ENCODE measurements around the gene WDR72. TPM values are rescaled to one million over a fixed set of nuclear protein-coding genes. Genes with fewer than 3 reads are reported as not detected.

Gene WDR72
- total and polyA plus RNA-seq, 2 of the 8 experiments (the other 6 are each of a cell fraction or from before 2014, with no cell fraction given): 1.2 to 1.9 TPM

DNA sequence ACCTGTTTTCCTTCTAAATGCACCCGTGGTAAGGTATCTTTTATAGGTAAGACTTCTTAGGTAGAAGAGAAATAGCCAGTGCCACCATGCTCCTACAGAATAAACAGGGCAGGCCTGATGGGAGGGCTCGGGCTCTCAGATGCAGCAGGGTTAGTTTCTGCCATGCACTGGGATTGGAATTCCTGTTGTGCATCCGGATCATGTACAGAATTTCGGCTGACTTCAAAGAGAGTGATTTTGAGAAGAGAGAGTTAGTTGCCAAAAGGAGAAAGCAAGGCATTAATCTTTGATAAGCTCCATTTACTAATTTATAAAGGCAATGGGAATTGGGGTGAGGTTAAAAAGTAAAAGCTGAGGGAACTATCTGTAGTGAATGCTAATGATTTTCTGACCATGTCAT, 211.2 kb downstream of the WDR72 start:
- CTCF ChIA-PET (ENCODE audit: partially characterized antibody): interaction anchor here (0.6 kb wide), 1 partner anchor 19 kb away, joined by 4 read pairs; no protein-coding TSS in a partner anchor
- TF ChIP-seq, protein P1, sequence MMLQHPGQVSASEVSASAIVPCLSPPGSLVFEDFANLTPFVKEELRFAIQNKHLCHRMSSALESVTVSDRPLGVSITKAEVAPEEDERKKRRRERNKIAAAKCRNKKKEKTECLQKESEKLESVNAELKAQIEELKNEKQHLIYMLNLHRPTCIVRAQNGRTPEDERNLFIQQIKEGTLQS (IDR thresholded peaks at IDR 0.05; ENCODE audit: insufficient read depth, low read depth, low read length): no peak
- TF ChIP-seq EGR1 (IDR thresholded peaks at IDR 0.05; ENCODE audit: borderline replicate concordance, low read depth, low read length): no peak
- no peak for TF ChIP-seq SP2 (IDR thresholded peaks at IDR 0.05; ENCODE audit: low read length)
- no peak for TF ChIP-seq SRF (IDR thresholded peaks at IDR 0.05; ENCODE audit: low read depth, low read length)
- TF ChIP-seq TCF12 (IDR thresholded peaks at IDR 0.05; ENCODE audit: low read depth, low read length): no peak
- TF ChIP-seq ZNF274 (IDR thresholded peaks at IDR 0.05; ENCODE audit: borderline replicate concordance, extremely low read depth, low read length): no peak
- TF ChIP-seq TAF7 (optimal IDR thresholded peaks at IDR 0.05; ENCODE audit: borderline replicate concordance, low read depth, low read length): no peak

More for the DNA sequence above, 211.2 kb downstream of the WDR72 start:
- Histone ChIP-seq H3K23ac (ENCODE audit: insufficient read length) (no peak overlapping the region), H3K4me3 (ENCODE audit: extremely low read depth in 1 of 4, insufficient read depth in 2 of 4, low read depth in 3 of 4, low read length in 4 of 4) (no peak overlapping the region), H3K36me3 (ENCODE audit: control insufficient read depth in 2 of 4, insufficient read depth in 4 of 4, low read length in 3 of 4) (no peaks in the 10 kb centered on the region), H3K27ac (ENCODE audit: low read depth, low read length) (no peak overlapping the region), H2BK5ac (ENCODE audit: low read depth, low read length) (no peak overlapping the region), H3K79me2 (ENCODE audit: control insufficient read depth in 1 of 2, insufficient read depth in 2 of 2, low read length in 2 of 2) (no peaks in the 10 kb centered on the region), H3K56ac (replicated peaks; ENCODE audit: insufficient read length, low read depth, low read length) (no peak overlapping the region), H3K79me1 (ENCODE audit: low read depth, low read length) (no peaks in the 10 kb centered on the region), H3K4me1 (replicated peaks in 1 of 4; ENCODE audit: control insufficient read depth in 3 of 4, insufficient read depth in 4 of 4, low read length in 3 of 4) (peaks cover 0 to 6% (median 0%) of the 10 kb centered on the region in 4 experiments; a peak in 1 of 7 replicates), H4K20me1 (replicated peaks in 1 of 2; ENCODE audit: control insufficient read depth in 1 of 2, insufficient read depth in 2 of 2, low read length in 2 of 2) (no peaks in the 10 kb centered on the region), H2BK15ac (ENCODE audit: low read length) (no peak overlapping the region), H4K5ac (ENCODE audit: insufficient read length, low read depth, low read length) (no peak overlapping the region), H2BK20ac (ENCODE audit: low read length) (no peak overlapping the region), H2AFZ (ENCODE audit: low read length) (no peak overlapping the region), H2AK5ac (ENCODE audit: low read depth, low read length) (no peak overlapping the region), H4K91ac (replicated peaks; ENCODE audit: insufficient read length, low read length) (no peak overlapping the region), H3K4me2 (ENCODE audit: insufficient read depth in 1 of 2, low read depth in 2 of 2, low read length in 2 of 2) (no peak overlapping the region), H3K18ac (ENCODE audit: extremely low read depth, low read length) (no peak overlapping the region), H3K4ac (replicated peaks; ENCODE audit: insufficient read length, low read depth, low read length) (no peak overlapping the region), H3K27me3 (replicated peaks in 1 of 4; ENCODE audit: control insufficient read depth in 3 of 4, extremely low read depth in 1 of 4, insufficient read depth in 3 of 4, low read length in 3 of 4) (peaks cover 0 to 1% (median 0%) of the 10 kb centered on the region in 4 experiments; a peak in 2 of 7 replicates), H2BK12ac (ENCODE audit: low read depth, low read length) (no peak overlapping the region), H4K8ac (ENCODE audit: extremely low read depth, insufficient read depth, low read length) (no peak overlapping the region), H3K23me2 (ENCODE audit: low read depth, low read length) (no peaks in the 10 kb centered on the region), H2BK120ac (replicated peaks; ENCODE audit: low read depth, low read length) (no peak overlapping the region), H3K9ac (replicated peaks in 1 of 4; ENCODE audit: extremely low read depth in 1 of 4, low read depth in 3 of 4, low read length in 3 of 4) (no peak overlapping the region), H3K9me3 (ENCODE audit: insufficient read depth in 2 of 2, low read depth in 1 of 2, low read length in 1 of 2) (no peaks in the 10 kb centered on the region), H3K14ac (ENCODE audit: insufficient read length) (no peak overlapping the region)
- WGBS, 2 experiments (ENCODE audit: extremely low coverage in 1 of 2, insufficient coverage in 1 of 2, insufficient read length in 1 of 2, insufficient replicate concordance in 2 of 2, low coverage in 1 of 2, low lambda C conversion rate in 2 of 2, missing lambda C conversion rate in 1 of 2): 93% methylated on average over 4 of the region's 4 CpGs; no CpG with 5 or more reads in 1 of the 2 experiments
- no peak for FAIRE-seq
- DNase-seq (ENCODE audit: low read depth in 1 of 2, low spot score in 2 of 2): no peak
- POLR2A ChIA-PET (ENCODE audit: partially characterized antibody): interaction anchor here (1.0 kb wide), 1 partner anchor 17 kb away, joined by 4 read pairs; no protein-coding TSS in a partner anchor
